HG03159 (cell line): ENCODE results near the gene RNF220.
"Not testable (repeated sequence)": the region's sequence is repeated elsewhere in the genome, so short reads cannot be mapped to it uniquely, and the experiment has no call there.

Experiments
- ATAC-seq: cut with Tn5 transposase; IDR thresholded peaks from one replicate; pipeline ENCODE4 v1.9.1; 2021; ENCODE audit warnings: mild to moderate bottlenecking, moderate library complexity; ENCODE audit not compliant: unreplicated experiment

The RNF220 gene

DNA sequence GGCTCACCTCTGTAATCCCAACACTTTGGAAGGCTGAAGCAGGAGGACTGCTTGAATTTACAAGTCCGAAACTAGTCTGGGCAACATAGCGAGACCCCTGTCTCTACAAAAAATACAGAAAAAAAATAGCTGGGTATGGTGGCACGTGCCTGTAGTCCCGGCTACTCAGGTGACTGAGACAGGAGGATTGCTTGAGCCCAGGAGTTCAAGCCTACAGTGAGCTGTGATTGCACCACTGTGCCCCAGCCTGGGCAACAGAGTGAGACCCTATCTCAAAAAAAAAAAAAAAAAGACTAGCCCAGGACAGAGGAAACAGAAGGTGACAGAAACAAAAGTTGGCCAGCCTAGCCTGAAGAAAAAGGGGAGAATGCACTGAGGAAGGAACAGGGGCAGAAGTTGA lies 290.6 kb downstream of the RNF220 start:
- no peak for ATAC-seq

- no peak for ATAC-seq
Observed at GRCh38 chr1:44696101-44696500, 291.0 kb downstream of the RNF220 start.

- ATAC-seq, result no peak
Observed at GRCh38 chr1:44696789-44697345, 291.8 kb downstream of the RNF220 start.

DNA sequence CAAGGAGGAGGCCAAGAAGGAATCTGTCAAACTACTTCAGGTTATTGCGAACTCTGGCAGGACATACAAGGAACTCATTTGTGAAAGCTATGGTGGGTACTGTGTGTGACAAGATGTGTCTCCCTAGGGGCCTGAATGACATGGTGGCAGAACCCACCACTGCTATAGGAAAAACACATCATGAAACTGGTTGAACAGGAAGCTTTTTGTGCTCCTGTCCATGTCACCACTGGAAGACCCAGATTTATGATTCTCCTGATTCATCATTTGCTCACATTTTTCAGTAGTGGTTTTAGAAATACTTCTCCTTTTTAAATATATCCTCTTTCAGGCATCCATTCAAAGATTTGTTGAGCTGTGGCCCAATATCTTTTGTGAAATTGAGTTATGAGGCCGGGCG lies 293.1 kb downstream of the RNF220 start:
- ATAC-seq, result no peak

DNA sequence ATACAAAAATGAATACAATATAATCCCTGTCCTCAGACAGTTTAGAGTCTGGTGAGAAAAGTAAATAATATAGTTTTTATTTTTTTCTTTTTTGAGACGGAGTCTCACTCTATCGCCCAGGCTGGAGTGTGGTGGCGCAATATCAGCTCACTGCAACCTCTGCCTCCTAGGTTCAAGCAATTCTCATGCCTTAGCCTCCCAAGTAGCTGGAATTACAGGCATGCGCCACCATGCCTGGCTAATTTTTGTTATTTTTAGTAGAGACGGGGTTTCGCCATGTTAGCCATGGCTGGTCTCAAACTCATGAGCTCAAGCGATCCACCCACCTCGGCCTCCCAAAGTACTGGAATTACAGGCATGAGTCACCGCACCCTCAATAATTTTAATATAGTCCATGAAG lies 294.3 kb downstream of the RNF220 start:
- not testable (repeated sequence) for ATAC-seq

- no peak for ATAC-seq
Observed at GRCh38 chr1:44700573-44700972, 295.5 kb downstream of the RNF220 start.

GRCh38 chr1:44701141-44701573 lies 296.1 kb downstream of the RNF220 start:
- ATAC-seq, result no peak
